Upper lobe of left lung (tissue), 6 donors: ENCODE data around the gene CDC25B. TPM values are rescaled to one million over a fixed set of nuclear protein-coding genes. Genes with fewer than 3 reads are reported as not detected.

ENCODE experiments used
- total RNA-seq, 6 donors: library from RNA; depleted of rRNA in 4 of 6; stranded (reverse); fragments of >200 nt in 4 of 6; gene quantifications; one replicate each; pipeline versions ENCODE4 v1.1.0 to v1.2.1, GENCODE V29; 2016 to 2021
- donor health status: DM: no; HTN: no; CAD: no; lungs with moderate emphysema.
- donor health status: DM: no; HTN: yes; CAD: no; lungs with severe emphysema.

CDC25B gene
- total RNA-seq, 6 donors from 2014 or later: 45.5 to 151 (median 99.1) TPM

Other genes starting within 250 kb of the CDC25B start
- not detected for gene GFRA4, start 132.9 kb upstream of the CDC25B start, total RNA-seq
- 10 to 100 TPM in 3 of 6 donors, 1 to 10 TPM in 3; 2.3 to 26.2 (median 10.5) TPM for gene ADAM33, start 114.3 kb upstream of the CDC25B start, total RNA-seq
- 10 to 100 TPM; 14.4 to 69.9 (median 60.7) TPM for gene SIGLEC1, start 83.7 kb upstream of the CDC25B start, total RNA-seq
- 10 to 100 TPM; 18.4 to 53.7 (median 21.5) TPM for gene HSPA12B, start 63.6 kb upstream of the CDC25B start, total RNA-seq
- gene ADISSP, start 28.6 kb upstream of the CDC25B start, total RNA-seq: 10 to 100 TPM in 5 of 6 donors, 1 to 10 TPM in 1; 6.7 to 41.9 (median 39.1) TPM
- 10 to 100 TPM in 1 of 6 donors, 1 to 10 TPM in 4, under 1 TPM in 1; 0.34 to 15.1 (median 5.4) TPM for gene SPEF1, start 14.9 kb upstream of the CDC25B start, total RNA-seq
- gene CENPB, start 9.6 kb upstream of the CDC25B start, total RNA-seq: 100 to 1,000 TPM in 2 of 6 donors, 10 to 100 TPM in 4; 56.6 to 125 (median 89.7) TPM
- 10 to 100 TPM in 5 of 6 donors, 1 to 10 TPM in 1; 9.4 to 20.8 (median 14.7) TPM for gene AP5S1, start 24.2 kb downstream of the CDC25B start, total RNA-seq
- 10 to 100 TPM; 31.0 to 54.5 (median 39.9) TPM for gene MAVS, start 50.5 kb downstream of the CDC25B start, total RNA-seq
- 10 to 100 TPM; 34.3 to 58.7 (median 50.4) TPM for gene PANK2, start 93.1 kb downstream of the CDC25B start, total RNA-seq
- gene RNF24, start 219.2 kb downstream of the CDC25B start, total RNA-seq: 10 to 100 TPM; 12.0 to 28.8 (median 19.3) TPM